K562 (cell line): ENCODE results near the gene CCNT2. TPM values are rescaled to one million over a fixed set of nuclear protein-coding genes. Genes with fewer than 3 reads are reported as not detected.
A peak's percentile ranks its signal among the peaks of the same experiment; 100 is the strongest.

Source experiments
- AFF1 ChIP-seq, 2 experiments: fragments of 450-650 bp; IDR thresholded peaks; 2 replicates each; pipeline ENCODE4 v1.6.1; 2018; ENCODE audit warnings: mild to moderate bottlenecking in 2 of 2, low read depth in 1 of 2; ENCODE audit not compliant: partially characterized antibody in 2 of 2
- BCL6 ChIP-seq: fragments of 250-450 bp; sonication (Bioruptor Pico); IDR thresholded peaks from 2 replicates; pipeline ENCODE4 v1.4.0; 2020
- FOXM1 ChIP-seq, 2 experiments: fragments of 450-650 bp in 1 of 2; sonication (generic) in 1 of 2; formaldehyde crosslinking in 1 of 2; IDR thresholded peaks; 2 replicates each; pipeline versions ENCODE4 v1.6.1 to v1.9.0; 2017 to 2022; ENCODE audit warnings: low read depth in 2 of 2, mild to moderate bottlenecking in 2 of 2, missing genetic modification reagents in 1 of 2, moderate library complexity in 1 of 2
- HDGF ChIP-seq: fragments of 450-650 bp; IDR thresholded peaks from 2 replicates; pipeline ENCODE4 v1.6.1; 2016
- MGA ChIP-seq: fragments of 450-650 bp; IDR thresholded peaks from 2 replicates; pipeline ENCODE4 v1.6.1; 2016; ENCODE audit warnings: mild to moderate bottlenecking, moderate library complexity
- RBM17 ChIP-seq: fragments of 200-400 bp; formaldehyde crosslinking; IDR thresholded peaks from 2 replicates; pipeline ENCODE4 v1.6.1; 2017; ENCODE audit warnings: low read depth, mild to moderate bottlenecking, low read length, borderline replicate concordance
- SP2 ChIP-seq: IDR thresholded peaks from 2 replicates; pipeline ENCODE4 v1.6.1; 2011; ENCODE audit warnings: mild to moderate bottlenecking, low read depth, low read length, moderate library complexity; ENCODE audit not compliant: poor library complexity, severe bottlenecking; ENCODE audit errors: extremely low read depth
- TRIM28 ChIP-seq: fragments of 450-650 bp; IDR thresholded peaks from 2 replicates; pipeline ENCODE4 v1.6.1; 2017
- ZBED1 ChIP-seq: IDR thresholded peaks from 2 replicates; pipeline ENCODE4 v1.6.1; 2014
- ZNF384 ChIP-seq: IDR thresholded peaks from 2 replicates; pipeline ENCODE4 v1.6.1; 2012; ENCODE audit warnings: low read depth, low read length, improper control_type of control experiment
- polyA plus RNA-seq, 8 experiments: library from polyadenylated mRNA; depleted of rRNA in 4 of 8; stranded (reverse) in 5 of 8; unstranded in 3 of 8; fragments of >200 nt; fragmentation: Nextera tagmentation in 2 of 8; fragmentation: Illumina TruSeq in 1 of 8; extraction: Ambion mirVana in 2 of 8; extraction: Trizol in 1 of 8; gene quantifications; 2 replicates each; pipeline versions ENCODE4 v1.2.1 to v1.2.3, GENCODE V29; 2011 to 2014; ENCODE audit warnings: inconsistent platforms in 1 of 8, missing spikeins in 1 of 8
- total RNA-seq, 7 experiments: library from RNA; depleted of rRNA in 6 of 7; stranded (reverse); fragments of >200 nt in 6 of 7; fragmentation: Illumina TruSeq in 2 of 7; extraction: Trizol in 2 of 7; gene quantifications; 2 replicates each; pipeline versions ENCODE4 v1.2.1 to v1.2.3, GENCODE V29; 2011 to 2021; ENCODE audit warnings: low replicate concordance in 1 of 7

The CCNT2 gene
- total and polyA plus RNA-seq, 9 of the 15 experiments (the other 6 are each of a cell fraction or from before 2014, with no cell fraction given) = 12.6 to 30.0 (median 22.7) TPM

GRCh38 chr2:134918526-134919340 lies at the start of gene CCNT2 (continued):
- TF ChIP-seq ZBED1 (0 out of 2 replicates have a peak, but pooled peaks have one; percentile 28), AFF1 (IDR thresholded peaks at IDR 0.05; ENCODE audit: low read depth in 1 of 2, partially characterized antibody in 2 of 2) (peak in 1 of 2 experiments; percentile 91), HDGF (no peak), SP2 (no peak), RBM17 (no peak), BCL6 (CRISPR knock-in tag) (no peak), TRIM28 (no peak), ZNF384 (peak; percentile 31; the same call in 1 of the 2 replicates), MGA (no peak), FOXM1 (IDR thresholded peaks at IDR 0.05; ENCODE audit: low read depth) (no peak), FOXM1 (CRISPR knock-in tag; IDR thresholded peaks at IDR 0.05; ENCODE audit: low read depth) (peak; percentile 57; the same call in 1 of the 2 replicates)
